Caco-2 (cell line): Measurements from ENCODE around the gene SHROOM1. TPM values are rescaled to one million over a fixed set of nuclear protein-coding genes. Genes with fewer than 3 reads are reported as not detected.

Source experiments
- BruUV-seq: library from RNA; stranded (reverse); fragments of 400-500 nt; replicated peaks from 2 replicates; lab custom pipeline; 2021; lab: Mats Ljungman, UMichigan
- CTCF ChIA-PET: fragments of 300-600 bp; sonication (Branson Sonifier 250); formaldehyde crosslinking; loops from one replicate; lab custom pipeline; 2022; ENCODE audit warnings: antibody characterized with exemption; lab: Charles Lee
- POLR2A ChIA-PET: fragments of 300-600 bp; sonication (Branson Sonifier 250); formaldehyde crosslinking; loops from one replicate; lab custom pipeline; 2022; ENCODE audit warnings: antibody characterized with exemption; lab: Charles Lee
- DNase-seq, 2 experiments: peaks; one replicate each; pipeline versions ENCODE4 v3.0.0 to v3.0.0-alpha.2; 2020 to 2022
- H3K27me3 ChIP-seq: replicated peaks from 2 replicates; pipeline ENCODE4 v1.6.0; 2011; ENCODE audit warnings: low read length; ENCODE audit not compliant: control insufficient read depth, insufficient read depth
- H3K36me3 ChIP-seq: 2 replicates; pipeline ENCODE4 v1.5.1; 2011; ENCODE audit warnings: low read length; ENCODE audit not compliant: control insufficient read depth, insufficient read depth
- H3K4me1 ChIP-seq: fragments of 250-450 bp; sonication (Bioruptor Pico); 2 replicates; pipeline ENCODE4 v1.5.1; 2020; ENCODE audit warnings: mild to moderate bottlenecking
- H3K4me3 ChIP-seq: 2 replicates; pipeline ENCODE4 v1.5.1; 2011; ENCODE audit warnings: low read depth, mild to moderate bottlenecking, control low read depth, low read length
- H3K9me3 ChIP-seq: fragments of 250-450 bp; sonication (Bioruptor Pico); 2 replicates; pipeline ENCODE4 v1.5.1; 2020; ENCODE audit warnings: mild to moderate bottlenecking, moderate library complexity
- H3K27ac Mint-ChIP-seq: one replicate; pipeline ENCODE4 v1.8.0; 2022; ENCODE audit warnings: mixed read lengths; ENCODE audit not compliant: unreplicated experiment
- H3K27me3 Mint-ChIP-seq: one replicate; pipeline ENCODE4 v1.8.0; 2022; ENCODE audit warnings: mixed read lengths; ENCODE audit not compliant: insufficient read depth, unreplicated experiment
- H3K36me3 Mint-ChIP-seq: one replicate; pipeline ENCODE4 v1.8.0; 2022; ENCODE audit warnings: mild to moderate bottlenecking, mixed read lengths; ENCODE audit not compliant: insufficient read depth, unreplicated experiment
- H3K4me1 Mint-ChIP-seq: one replicate; pipeline ENCODE4 v1.8.0; 2022; ENCODE audit warnings: low read depth, mixed read lengths; ENCODE audit not compliant: unreplicated experiment
- H3K4me3 Mint-ChIP-seq: one replicate; pipeline ENCODE4 v1.8.0; 2022; ENCODE audit warnings: mild to moderate bottlenecking, moderate library complexity, mixed read lengths; ENCODE audit not compliant: unreplicated experiment
- H3K9me3 Mint-ChIP-seq: one replicate; pipeline ENCODE4 v1.8.0; 2022; ENCODE audit warnings: mixed read lengths; ENCODE audit not compliant: unreplicated experiment
- intact Hi-C: fragments of 100-400 bp; cut with micrococcal nuclease; formaldehyde crosslinking; loops from one replicate; pipeline ENCODE4 v1.10.0; 2022; ENCODE audit not compliant: unreplicated experiment
- total RNA-seq: library from RNA; stranded (reverse); gene quantifications from 2 replicates; pipeline ENCODE4 v1.2.3, GENCODE V29; 2022
- TF ChIP-seq, protein P1 (sequence below), 2 experiments: fragments of 200-600 bp in 1 of 2; IDR thresholded peaks; 1 replicate in 1 of 2; 2 replicates in 1 of 2; pipeline versions ENCODE4 v1.5.1 to v1.8.0; 2011 to 2022; ENCODE audit warnings: antibody characterized with exemption in 1 of 2, control low read depth in 1 of 2, inconsistent platforms in 1 of 2, low read depth in 1 of 2, low read length in 1 of 2, mild to moderate bottlenecking in 1 of 2, moderate library complexity in 1 of 2; ENCODE audit not compliant: insufficient read depth in 1 of 2, severe bottlenecking in 1 of 2, unreplicated experiment in 1 of 2

The SHROOM1 gene
- total RNA-seq, 1 experiment from 2014 or later: 17.4 TPM

DNA sequence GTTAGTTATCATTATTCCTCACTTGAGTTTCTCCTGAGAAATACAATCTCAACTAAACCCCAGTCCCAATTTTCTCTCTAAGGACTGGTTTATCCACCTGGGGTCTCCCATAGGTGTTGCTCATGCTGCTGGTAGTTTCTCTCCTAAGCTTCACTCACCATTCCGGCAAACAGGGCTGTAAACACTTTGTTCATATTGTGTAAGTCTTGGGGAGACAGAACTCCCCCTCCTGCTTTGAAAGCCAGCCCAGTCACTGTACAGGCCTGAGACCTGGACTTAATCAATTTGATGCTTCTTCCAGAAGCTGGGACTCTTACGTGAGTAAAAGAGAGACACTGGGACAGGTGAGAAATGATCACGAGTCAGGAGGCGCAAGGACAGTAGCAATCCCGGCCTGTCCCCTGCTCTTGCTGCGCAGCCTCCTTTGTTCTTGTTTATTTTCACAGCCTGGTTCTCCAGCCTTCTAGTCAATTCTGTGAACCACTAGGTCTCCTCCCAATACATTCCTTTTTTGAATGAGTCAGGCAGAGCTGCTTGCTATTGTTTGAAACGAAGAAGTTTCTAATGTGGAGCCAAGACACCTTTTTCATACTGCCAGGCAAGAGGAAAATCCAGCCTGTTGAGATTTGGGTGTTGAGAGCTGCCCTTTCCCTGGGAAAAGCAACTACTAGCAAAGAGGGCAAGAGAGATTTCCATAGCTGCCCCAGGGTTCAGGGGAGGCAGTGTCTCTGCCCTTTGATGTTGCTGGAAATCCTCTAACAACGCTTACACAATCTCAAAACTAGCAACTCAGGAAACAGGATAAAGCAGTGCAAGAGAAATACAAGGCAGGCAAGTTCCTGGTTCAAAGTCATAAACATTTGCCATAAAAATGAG is 9.2 kb upstream of the SHROOM1 start:
- peaks cover 35% of the 10 kb centered on the region for H3K4me1 Mint-ChIP-seq
- intact Hi-C loops: loop anchor here (2.0 kb wide), 1 partner anchor 27 kb away; the partner anchor contains the start of genes GDF9 and UQCRQ
- Histone ChIP-seq H3K36me3 (no peaks in the 10 kb centered on the region), H3K4me3 (no peak overlapping the region), H3K27me3 (no peaks in the 10 kb centered on the region), H3K9me3 (no peaks in the 10 kb centered on the region), H3K4me1 (peaks cover 37% of the 10 kb centered on the region)
- CTCF ChIA-PET: interaction anchor here (1.0 kb wide), 2 partner anchors 26 to 32 kb away, joined by 4 to 5 read pairs; partner anchors contain the start of gene GDF9
- H3K27ac Mint-ChIP-seq: peak overlapping the region; percentile 55
- DNase-seq: peak in 1 of 2 experiments; percentile 52
- no peak overlapping the region for H3K4me3 Mint-ChIP-seq
- H3K27me3 Mint-ChIP-seq: no peaks in the 10 kb centered on the region
- POLR2A ChIA-PET: interaction anchor here (1.0 kb wide), 1 partner anchor 26 kb away, joined by 4 read pairs; the partner anchor contains the start of genes GDF9 and UQCRQ
- TF ChIP-seq, protein P1, sequence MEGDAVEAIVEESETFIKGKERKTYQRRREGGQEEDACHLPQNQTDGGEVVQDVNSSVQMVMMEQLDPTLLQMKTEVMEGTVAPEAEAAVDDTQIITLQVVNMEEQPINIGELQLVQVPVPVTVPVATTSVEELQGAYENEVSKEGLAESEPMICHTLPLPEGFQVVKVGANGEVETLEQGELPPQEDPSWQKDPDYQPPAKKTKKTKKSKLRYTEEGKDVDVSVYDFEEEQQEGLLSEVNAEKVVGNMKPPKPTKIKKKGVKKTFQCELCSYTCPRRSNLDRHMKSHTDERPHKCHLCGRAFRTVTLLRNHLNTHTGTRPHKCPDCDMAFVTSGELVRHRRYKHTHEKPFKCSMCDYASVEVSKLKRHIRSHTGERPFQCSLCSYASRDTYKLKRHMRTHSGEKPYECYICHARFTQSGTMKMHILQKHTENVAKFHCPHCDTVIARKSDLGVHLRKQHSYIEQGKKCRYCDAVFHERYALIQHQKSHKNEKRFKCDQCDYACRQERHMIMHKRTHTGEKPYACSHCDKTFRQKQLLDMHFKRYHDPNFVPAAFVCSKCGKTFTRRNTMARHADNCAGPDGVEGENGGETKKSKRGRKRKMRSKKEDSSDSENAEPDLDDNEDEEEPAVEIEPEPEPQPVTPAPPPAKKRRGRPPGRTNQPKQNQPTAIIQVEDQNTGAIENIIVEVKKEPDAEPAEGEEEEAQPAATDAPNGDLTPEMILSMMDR (IDR thresholded peaks at IDR 0.05; ENCODE audit: insufficient read depth in 1 of 2, low read depth in 1 of 2, low read length in 1 of 2, severe bottlenecking in 1 of 2, unreplicated experiment in 1 of 2): no peak
- no peaks in the 10 kb centered on the region for H3K9me3 Mint-ChIP-seq
- H3K36me3 Mint-ChIP-seq: peaks cover 7% of the 10 kb centered on the region
- BruUV-seq: no TSS peak

DNA sequence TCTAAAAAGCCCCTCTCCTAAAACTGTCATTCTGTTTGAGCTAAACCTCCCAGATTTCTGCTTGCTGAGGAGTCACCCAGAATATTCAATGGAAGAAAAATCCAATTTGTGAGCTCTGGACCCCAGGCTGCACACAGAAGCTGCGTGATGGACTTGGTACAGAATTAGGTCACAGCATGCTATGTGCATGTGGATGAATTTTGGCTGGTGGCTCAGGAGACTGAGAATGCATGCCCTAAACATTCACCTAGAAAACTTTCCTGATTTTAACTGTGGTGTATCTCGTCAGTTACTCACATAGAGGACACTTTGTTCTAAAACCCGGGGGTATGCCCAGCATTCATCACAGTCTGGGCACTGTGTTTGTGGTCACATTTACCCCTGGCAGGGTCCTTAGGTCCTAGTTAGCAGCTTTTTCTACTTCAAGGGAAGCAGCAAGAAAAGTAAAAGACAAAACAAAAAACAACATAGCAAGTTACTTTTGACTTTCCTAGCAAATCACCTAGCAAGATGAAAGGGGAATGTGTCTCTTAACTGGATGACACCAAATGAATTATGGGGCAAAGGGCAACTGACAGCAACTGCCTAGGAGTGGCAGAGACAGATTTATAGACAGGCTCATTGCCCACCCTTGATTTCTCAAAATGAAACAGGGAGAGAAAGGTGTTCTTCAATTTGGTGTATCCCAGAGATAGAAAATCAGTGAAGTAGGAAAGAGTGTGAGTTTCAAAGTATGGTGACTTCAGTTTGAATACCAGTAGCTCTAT is 8.3 kb upstream of the SHROOM1 start:
- ChIA-PET CTCF (interaction anchor here (0.9 kb wide), 1 partner anchor 9 kb away, joined by 3 read pairs; the partner anchor contains the start of gene SHROOM1), POLR2A (interaction anchor here (0.9 kb wide), 1 partner anchor 282 kb away, joined by 3 read pairs; the partner anchor contains the start of gene RAD50)
- H3K27ac Mint-ChIP-seq: peak overlapping the region; percentile 55
- peaks cover 37% of the 10 kb centered on the region for H3K4me1 ChIP-seq
- no peaks in the 10 kb centered on the region for H3K36me3 ChIP-seq
- intact Hi-C loops: loop anchor here (2.0 kb wide), 1 partner anchor 28 kb away; the partner anchor contains the start of genes GDF9 and UQCRQ
- no peaks in the 10 kb centered on the region for H3K9me3 ChIP-seq
- H3K4me1 Mint-ChIP-seq: peaks cover 35% of the 10 kb centered on the region
- DNase-seq: no peak
- H3K27me3 ChIP-seq: no peaks in the 10 kb centered on the region
- TF ChIP-seq, protein P1 (IDR thresholded peaks at IDR 0.05; ENCODE audit: insufficient read depth in 1 of 2, low read depth in 1 of 2, low read length in 1 of 2, severe bottlenecking in 1 of 2, unreplicated experiment in 1 of 2): no peak
- H3K4me3 ChIP-seq: no peak overlapping the region
- no peak overlapping the region for H3K4me3 Mint-ChIP-seq
- H3K36me3 Mint-ChIP-seq: peaks cover 7% of the 10 kb centered on the region
- no peaks in the 10 kb centered on the region for H3K27me3 Mint-ChIP-seq
- no peaks in the 10 kb centered on the region for H3K9me3 Mint-ChIP-seq
- no TSS peak for BruUV-seq
